GM18873 (cell line): Measurements from ENCODE around the gene ZNF860.
"Not testable (repeated sequence)": the region's sequence is repeated elsewhere in the genome, so short reads cannot be mapped to it uniquely, and the experiment has no call there.

Source experiments
- ATAC-seq: cut with Tn5 transposase; IDR thresholded peaks from one replicate; pipeline ENCODE4 v1.9.1; 2021; ENCODE audit warnings: mild to moderate bottlenecking, moderate library complexity, moderate number of reproducible peaks; ENCODE audit not compliant: unreplicated experiment, low FRiP score

Gene ZNF860

GRCh38 chr3:31992995-31993394, 11.4 kb downstream of the ZNF860 start:
- ATAC-seq, result not testable (repeated sequence)

- no peak for ATAC-seq
Measured at GRCh38 chr3:31993843-31994242, 12.3 kb downstream of the ZNF860 start.

GRCh38 chr3:31995026-31995425, 13.5 kb downstream of the ZNF860 start:
- ATAC-seq, result not testable (repeated sequence)

GRCh38 chr3:31996195-31996594, 14.6 kb downstream of the ZNF860 start:
- ATAC-seq, result no peak

GRCh38 chr3:31997500-31997899, 15.9 kb downstream of the ZNF860 start:
- no peak for ATAC-seq

- peak; percentile 52 for ATAC-seq
Measured at GRCh38 chr3:31999907-32000439, 18.4 kb downstream of the ZNF860 start.

GRCh38 chr3:32000877-32001276, 19.3 kb downstream of the ZNF860 start:
- ATAC-seq, result no peak

GRCh38 chr3:32002561-32003368, 21.2 kb downstream of the ZNF860 start:
- no peak for ATAC-seq

GRCh38 chr3:32003380-32003779, 21.8 kb downstream of the ZNF860 start:
- no peak for ATAC-seq

GRCh38 chr3:32004113-32004765, 22.7 kb downstream of the ZNF860 start:
- ATAC-seq, result no peak

GRCh38 chr3:32009101-32009500, 27.6 kb downstream of the ZNF860 start:
- no peak for ATAC-seq

- ATAC-seq, result no peak
Measured at GRCh38 chr3:32009957-32010356, 28.4 kb downstream of the ZNF860 start.

- ATAC-seq, result not testable (repeated sequence)
Measured at GRCh38 chr3:32010699-32011098, 29.1 kb downstream of the ZNF860 start.

GRCh38 chr3:32015638-32016037, 34.1 kb downstream of the ZNF860 start:
- ATAC-seq, result not testable (repeated sequence)

GRCh38 chr3:32017286-32017685, 35.7 kb downstream of the ZNF860 start:
- no peak for ATAC-seq

GRCh38 chr3:32018757-32019564, 37.4 kb downstream of the ZNF860 start:
- no peak for ATAC-seq

- ATAC-seq, result no peak
Measured at GRCh38 chr3:32021155-32021554, 39.6 kb downstream of the ZNF860 start.

- ATAC-seq, result no peak
Measured at GRCh38 chr3:32021748-32022147, 40.2 kb downstream of the ZNF860 start.

- ATAC-seq, result no peak
Measured at GRCh38 chr3:32022947-32023346, 41.4 kb downstream of the ZNF860 start.

- no peak for ATAC-seq
Measured at GRCh38 chr3:32026593-32026992, 45.0 kb downstream of the ZNF860 start.

- no peak for ATAC-seq
Measured at GRCh38 chr3:32037932-32038267, 56.4 kb downstream of the ZNF860 start.
